GM18519 (cell line): ENCODE data around the gene SPEG.

Experiments
- ATAC-seq: cut with Tn5 transposase; IDR thresholded peaks from one replicate; pipeline ENCODE4 v1.9.1; 2021; ENCODE audit warnings: mild to moderate bottlenecking, moderate library complexity; ENCODE audit not compliant: unreplicated experiment, low FRiP score

Gene SPEG

GRCh38 chr2:219422952-219423534, 11.6 kb upstream of the SPEG start:
- no peak for ATAC-seq

GRCh38 chr2:219423652-219424377, 10.8 kb upstream of the SPEG start:
- ATAC-seq = no peak

- ATAC-seq = no peak
Observed at GRCh38 chr2:219425238-219426067, 9.2 kb upstream of the SPEG start.

GRCh38 chr2:219426068-219426443, 8.6 kb upstream of the SPEG start:
- ATAC-seq = no peak

GRCh38 chr2:219426534-219427136, 8.0 kb upstream of the SPEG start:
- no peak for ATAC-seq

GRCh38 chr2:219428469-219428868, 6.2 kb upstream of the SPEG start:
- no peak for ATAC-seq

- no peak for ATAC-seq
Observed at GRCh38 chr2:219429958-219430606, 4.6 kb upstream of the SPEG start.

GRCh38 chr2:219430633-219431615, 3.7 kb upstream of the SPEG start:
- no peak for ATAC-seq

GRCh38 chr2:219433666-219434467, 776 bp upstream of the SPEG start:
- no peak for ATAC-seq

- ATAC-seq = no peak
Observed at GRCh38 chr2:219434468-219434717, 250 bp upstream of the SPEG start.

GRCh38 chr2:219435701-219436100, 1.1 kb downstream of the SPEG start:
- ATAC-seq = no peak

GRCh38 chr2:219436491-219436890, 1.8 kb downstream of the SPEG start:
- no peak for ATAC-seq

- no peak for ATAC-seq
Observed at GRCh38 chr2:219437141-219437540, 2.5 kb downstream of the SPEG start.

GRCh38 chr2:219437690-219438206, 3.1 kb downstream of the SPEG start:
- no peak for ATAC-seq

- no peak for ATAC-seq
Observed at GRCh38 chr2:219438453-219438852, 3.8 kb downstream of the SPEG start.

GRCh38 chr2:219439506-219439905, 4.9 kb downstream of the SPEG start:
- no peak for ATAC-seq

- no peak for ATAC-seq
Observed at GRCh38 chr2:219440388-219441256, 6.0 kb downstream of the SPEG start.
